IMR-90 (cell line): ENCODE measurements around the gene PTPN7. TPM values are rescaled to one million over a fixed set of nuclear protein-coding genes. Genes with fewer than 3 reads are reported as not detected.

Experiments used
- ATAC-seq: fragments of 200-7000 bp; cut with Tn5 transposase; 2 replicates; pipeline ENCODE4 v1.9.1; 2020; ENCODE audit warnings: low read depth, mild to moderate bottlenecking, moderate library complexity
- BruUV-seq: library from RNA; stranded (reverse); fragments of 400-500 nt; replicated peaks from 2 replicates; lab custom pipeline; 2021; lab: Mats Ljungman, UMichigan
- CTCF ChIA-PET: fragments of 300-600 bp; formaldehyde crosslinking; extraction: SDS; loops from one replicate; lab custom pipeline; 2021; ENCODE audit warnings: antibody characterized with exemption; lab: Yijun Ruan, JAX
- POLR2A ChIA-PET: fragments of 300-600 bp; sonication (Branson Sonifier 250); formaldehyde crosslinking; loops from one replicate; lab custom pipeline; 2022; ENCODE audit warnings: antibody characterized with exemption; ENCODE audit not compliant: unreplicated experiment; lab: Charles Lee
- DNase-seq: peaks from one replicate; pipeline ENCODE4 v3.0.0; 2013
- H2AFZ ChIP-seq: replicated peaks from 2 replicates; pipeline ENCODE3; 2013; ENCODE audit warnings: low read length, mild to moderate bottlenecking; ENCODE audit not compliant: poor library complexity
- H2AK5ac ChIP-seq: 2 replicates; pipeline ENCODE4 v1.6.1; 2013; ENCODE audit warnings: low read depth, low read length, inconsistent platforms
- H2AK9ac ChIP-seq: replicated peaks from 2 replicates; pipeline ENCODE3; 2013; ENCODE audit warnings: mild to moderate bottlenecking, low read depth, low read length, moderate library complexity; ENCODE audit not compliant: poor library complexity
- H2BK120ac ChIP-seq: 2 replicates; pipeline ENCODE4 v1.6.1; 2013; ENCODE audit warnings: low read depth, low read length, inconsistent platforms
- H2BK15ac ChIP-seq: 3 replicates; pipeline ENCODE4 v1.6.1; 2013; ENCODE audit warnings: low read depth, low read length, inconsistent platforms
- H2BK20ac ChIP-seq: 2 replicates; pipeline ENCODE4 v1.6.1; 2013; ENCODE audit warnings: low read depth, mild to moderate bottlenecking, inconsistent platforms, low read length, moderate library complexity
- H2BK5ac ChIP-seq: 2 replicates; pipeline ENCODE4 v1.6.1; 2013; ENCODE audit warnings: mild to moderate bottlenecking, low read depth, low read length, inconsistent platforms; ENCODE audit not compliant: poor library complexity, severe bottlenecking
- H3K14ac ChIP-seq: replicated peaks from 2 replicates; pipeline ENCODE4 v1.6.1; 2013; ENCODE audit warnings: low read depth, low read length, inconsistent platforms
- H3K18ac ChIP-seq: 2 replicates; pipeline ENCODE4 v1.6.1; 2013; ENCODE audit warnings: low read depth, low read length, control low read depth
- H3K23ac ChIP-seq: 2 replicates; pipeline ENCODE4 v1.6.1; 2013; ENCODE audit warnings: low read depth, low read length, inconsistent platforms
- H3K27ac ChIP-seq: 2 replicates; pipeline ENCODE4 v1.5.1; 2013; ENCODE audit warnings: mild to moderate bottlenecking, control low read depth, low read length; ENCODE audit not compliant: insufficient read depth
- H3K27me3 ChIP-seq: 2 replicates; pipeline ENCODE4 v1.6.1; 2013; ENCODE audit warnings: low read length; ENCODE audit not compliant: control insufficient read depth, insufficient read depth
- H3K36me3 ChIP-seq: 2 replicates; pipeline ENCODE4 v1.6.1; 2013; ENCODE audit warnings: low read length, mixed read lengths; ENCODE audit not compliant: control insufficient read depth, insufficient read depth
- H3K4ac ChIP-seq: 2 replicates; pipeline ENCODE4 v1.6.1; 2013; ENCODE audit warnings: low read depth, low read length, inconsistent platforms
- H3K4me1 ChIP-seq: 2 replicates; pipeline ENCODE4 v1.6.1; 2013; ENCODE audit warnings: low read length, mixed read lengths; ENCODE audit not compliant: control insufficient read depth, insufficient read depth
- H3K4me2 ChIP-seq: 2 replicates; pipeline ENCODE4 v1.6.1; 2013; ENCODE audit warnings: low read depth, mild to moderate bottlenecking, control low read depth, low read length, moderate library complexity
- H3K4me3 ChIP-seq: 2 replicates; pipeline ENCODE4 v1.5.1; 2013; ENCODE audit warnings: low read depth, mild to moderate bottlenecking, control low read depth, low read length, moderate library complexity; ENCODE audit not compliant: insufficient read depth
- H3K56ac ChIP-seq: 2 replicates; pipeline ENCODE4 v1.6.1; 2013; ENCODE audit warnings: low read length, inconsistent platforms; ENCODE audit not compliant: insufficient read depth; ENCODE audit errors: extremely low read depth
- H3K79me1 ChIP-seq, 2 experiments: 2 replicates each; pipeline ENCODE4 v1.6.1; 2013; ENCODE audit warnings: low read length in 2 of 2, inconsistent platforms in 1 of 2, low read depth in 1 of 2
- H3K9ac ChIP-seq: 2 replicates; pipeline ENCODE4 v1.6.1; 2013; ENCODE audit warnings: low read depth, low read length, control low read depth
- H3K9me1 ChIP-seq: 2 replicates; pipeline ENCODE4 v1.6.1; 2013; ENCODE audit warnings: low read length, inconsistent platforms; ENCODE audit not compliant: insufficient read depth
- H3K9me3 ChIP-seq: 2 replicates; pipeline ENCODE4 v1.6.1; 2013; ENCODE audit warnings: low read length; ENCODE audit not compliant: control insufficient read depth, insufficient read depth
- H4K20me1 ChIP-seq: 2 replicates; pipeline ENCODE4 v1.6.1; 2013; ENCODE audit warnings: low read length, inconsistent platforms; ENCODE audit not compliant: insufficient read depth
- H4K5ac ChIP-seq: 2 replicates; pipeline ENCODE4 v1.6.1; 2013; ENCODE audit warnings: mild to moderate bottlenecking, low read depth, low read length, control low read depth
- H4K8ac ChIP-seq, 2 experiments: 2 replicates each; pipeline ENCODE4 v1.6.1; 2013; ENCODE audit warnings: low read depth in 2 of 2, low read length in 2 of 2, control low read depth in 1 of 2, inconsistent platforms in 1 of 2
- H4K91ac ChIP-seq: 2 replicates; pipeline ENCODE4 v1.6.1; 2013; ENCODE audit warnings: low read depth, low read length, inconsistent platforms; ENCODE audit not compliant: insufficient read depth
- BHLHE40 ChIP-seq: fragments of 150-350 bp; IDR thresholded peaks from 2 replicates; pipeline ENCODE4 v1.6.1; 2016; ENCODE audit warnings: mild to moderate bottlenecking, low read depth, low read length
- CEBPB ChIP-seq: IDR thresholded peaks from 2 replicates; pipeline ENCODE4 v1.6.1; 2012; ENCODE audit warnings: low read depth, low read length, improper control_type of control experiment
- CHD1 ChIP-seq: IDR thresholded peaks from 2 replicates; pipeline ENCODE4 v1.6.1; 2012; ENCODE audit warnings: low read depth, low read length, improper control_type of control experiment
- FOS ChIP-seq: fragments of 150-350 bp; IDR thresholded peaks from 2 replicates; pipeline ENCODE4 v1.6.1; 2016; ENCODE audit warnings: low read depth, low read length
- MAFK ChIP-seq: IDR thresholded peaks from 2 replicates; pipeline ENCODE4 v1.6.1; 2012; ENCODE audit warnings: low read depth, low read length, improper control_type of control experiment
- MAZ ChIP-seq: IDR thresholded peaks from 2 replicates; pipeline ENCODE4 v1.6.1; 2012; ENCODE audit warnings: low read depth, mild to moderate bottlenecking, low read length, improper control_type of control experiment, moderate library complexity, borderline replicate concordance
- MXI1 ChIP-seq: IDR thresholded peaks from 2 replicates; pipeline ENCODE4 v1.6.1; 2012; ENCODE audit warnings: low read depth, mild to moderate bottlenecking, low read length, moderate library complexity, borderline replicate concordance
- NFE2L2 ChIP-seq: fragments of 150-350 bp; IDR thresholded peaks from 2 replicates; pipeline ENCODE4 v1.6.1; 2016; ENCODE audit warnings: low read depth, mild to moderate bottlenecking, low read length
- POLR2A ChIP-seq: IDR thresholded peaks from 2 replicates; pipeline ENCODE4 v1.6.1; 2012; ENCODE audit warnings: mild to moderate bottlenecking, low read depth, low read length
- RAD21 ChIP-seq: IDR thresholded peaks from 2 replicates; pipeline ENCODE4 v1.6.1; 2012; ENCODE audit warnings: low read length, improper control_type of control experiment
- RCOR1 ChIP-seq: IDR thresholded peaks from 2 replicates; pipeline ENCODE4 v1.6.1; 2012; ENCODE audit warnings: mild to moderate bottlenecking, low read length, improper control_type of control experiment; ENCODE audit not compliant: insufficient replicate concordance
- RFX5 ChIP-seq: IDR thresholded peaks from 2 replicates; pipeline ENCODE4 v1.8.0; 2012; ENCODE audit warnings: low read depth, mild to moderate bottlenecking, low read length, moderate library complexity
- SMC3 ChIP-seq: fragments of 150-350 bp; IDR thresholded peaks from 2 replicates; pipeline ENCODE4 v1.6.1; 2016; ENCODE audit warnings: low read depth, mild to moderate bottlenecking, antibody characterized with exemption, low read length, moderate library complexity
- WGBS, 2 experiments: methylation state at CpG; one replicate each; pipeline versions ENCODE4 v1.1.5 to v1.1.7; 2013; ENCODE audit warnings: missing lambda C conversion rate in 2 of 2; ENCODE audit not compliant: insufficient read length in 1 of 2; ENCODE audit errors: extremely low coverage in 2 of 2; 5-methylcytosine and 5-hydroxymethylcytosine counted together
- dilution Hi-C: fragments of 300-500 bp; cut with HindIII; formaldehyde crosslinking; loops from one replicate; pipeline ENCODE4 v1.14.3; 2018; ENCODE audit warnings: low sequenced_read_pairs; ENCODE audit not compliant: unreplicated experiment
- in situ Hi-C: fragments of 300-500 bp; cut with MboI; formaldehyde crosslinking; loops from 3 replicates; pipeline ENCODE4 v1.14.3; 2019; ENCODE audit warnings: low sequenced_read_pairs, inconsistent platforms, mixed read lengths
- intact Hi-C: fragments of 100-400 bp; cut with micrococcal nuclease; formaldehyde crosslinking; loops from 2 replicates; pipeline ENCODE4 v1.10.0; 2022
- polyA plus RNA-seq, 3 experiments: library from polyadenylated mRNA; depleted of rRNA; stranded (reverse); fragments of >200 nt; gene quantifications; 2 replicates each; pipeline ENCODE4 v1.2.3, GENCODE V29; 2012; ENCODE audit warnings: low replicate concordance in 1 of 3
- total RNA-seq: library from RNA; depleted of rRNA; stranded (reverse); fragments of >200 nt; gene quantifications from 2 replicates; pipeline ENCODE4 v1.2.3, GENCODE V29; 2012
- TF ChIP-seq, protein P1 (sequence below): fragments of 150-350 bp; IDR thresholded peaks from 2 replicates; pipeline ENCODE4 v1.6.1; 2016; ENCODE audit warnings: low read depth, mild to moderate bottlenecking, low read length, moderate library complexity, borderline replicate concordance
- TF ChIP-seq, protein P2 (sequence below): conservative IDR thresholded peaks from 2 replicates; pipeline ENCODE4 v1.5.1; 2012; ENCODE audit warnings: mild to moderate bottlenecking, low read depth, low read length, improper control_type of control experiment
- TF ChIP-seq, protein P3 (sequence below): fragments of 150-350 bp; IDR thresholded peaks from 2 replicates; pipeline ENCODE4 v1.6.1; 2017; ENCODE audit warnings: mild to moderate bottlenecking, antibody characterized with exemption, low read length, low read depth

The PTPN7 gene
- total and polyA plus RNA-seq, 2 of the 4 experiments (the other 2 are of a cell fraction): 0.05 TPM; not detected in 1

DNA sequence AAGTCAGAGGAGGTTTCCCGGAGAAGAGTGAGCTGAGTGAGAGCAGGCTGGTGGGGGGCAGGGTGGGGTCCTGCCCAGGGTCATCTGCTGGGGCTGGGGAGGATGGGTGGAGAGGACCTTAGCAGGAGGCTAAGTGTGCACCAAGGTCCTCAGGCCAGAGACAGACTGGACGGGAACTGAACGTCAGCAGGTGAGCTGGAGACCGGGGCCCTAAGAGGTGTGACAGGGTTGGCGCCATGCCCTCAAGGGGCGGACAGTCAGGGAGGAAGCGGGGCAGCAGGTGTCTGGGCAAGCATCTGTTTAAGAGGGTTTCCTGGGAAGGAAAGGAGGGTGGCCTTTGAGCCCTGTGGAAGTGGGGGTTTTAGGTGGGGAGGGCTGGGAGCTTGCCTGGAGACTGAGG is 13.6 kb upstream of the PTPN7 start:
- no peak overlapping the region for H2AK5ac ChIP-seq
- WGBS, 2 experiments: 80% methylated on average over 5 of the region's 7 CpGs; no CpG with 5 or more reads in 1 of the 2 experiments
- no peak overlapping the region for H3K4me2 ChIP-seq
- ChIA-PET POLR2A (no interaction called here), CTCF (no interaction called here)
- H4K20me1 ChIP-seq: no peaks in the 10 kb centered on the region
- no peak overlapping the region for H2BK120ac ChIP-seq
- H3K4me3 ChIP-seq: no peak overlapping the region
- H3K14ac ChIP-seq: no peak overlapping the region
- in situ Hi-C loops (no loop called here), intact Hi-C loops (no loop called here), dilution Hi-C loops (no loop called here)
- H3K4ac ChIP-seq: no peak overlapping the region
- peaks cover 35% of the 10 kb centered on the region for H3K27me3 ChIP-seq
- no peak overlapping the region for H2AK9ac ChIP-seq
- no peak overlapping the region for H2BK5ac ChIP-seq
- H3K9me3 ChIP-seq: no peaks in the 10 kb centered on the region
- H2BK15ac ChIP-seq: no peak overlapping the region
- H3K79me1 ChIP-seq: no peaks in the 10 kb centered on the region
- no peak overlapping the region for H4K91ac ChIP-seq
- H3K23ac ChIP-seq: no peak overlapping the region
- H3K9ac ChIP-seq: no peak overlapping the region
- no peak overlapping the region for H3K56ac ChIP-seq
- H2AFZ ChIP-seq: no peak overlapping the region
- BruUV-seq: no TSS peak
- no peaks in the 10 kb centered on the region for H3K9me1 ChIP-seq
- no peak overlapping the region for H4K8ac ChIP-seq
- no peak overlapping the region for H3K18ac ChIP-seq
- H4K5ac ChIP-seq: no peak overlapping the region
- H3K27ac ChIP-seq: no peak overlapping the region
- H2BK20ac ChIP-seq: no peak overlapping the region
- ATAC-seq (no peak), DNase-seq (no peak)
- H3K4me1 ChIP-seq: no peaks in the 10 kb centered on the region
- TF ChIP-seq SMC3 (no peak), MXI1 (no peak), BHLHE40 (no peak), MAFK (no peak), RFX5 (no peak), CHD1 (no peak), RCOR1 (no peak), MAZ (no peak), RAD21 (no peak), NFE2L2 (no peak), CEBPB (no peak), POLR2A (no peak), FOS (no peak)
- TF ChIP-seq, protein P1, sequence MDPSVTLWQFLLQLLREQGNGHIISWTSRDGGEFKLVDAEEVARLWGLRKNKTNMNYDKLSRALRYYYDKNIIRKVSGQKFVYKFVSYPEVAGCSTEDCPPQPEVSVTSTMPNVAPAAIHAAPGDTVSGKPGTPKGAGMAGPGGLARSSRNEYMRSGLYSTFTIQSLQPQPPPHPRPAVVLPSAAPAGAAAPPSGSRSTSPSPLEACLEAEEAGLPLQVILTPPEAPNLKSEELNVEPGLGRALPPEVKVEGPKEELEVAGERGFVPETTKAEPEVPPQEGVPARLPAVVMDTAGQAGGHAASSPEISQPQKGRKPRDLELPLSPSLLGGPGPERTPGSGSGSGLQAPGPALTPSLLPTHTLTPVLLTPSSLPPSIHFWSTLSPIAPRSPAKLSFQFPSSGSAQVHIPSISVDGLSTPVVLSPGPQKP: no peak
- TF ChIP-seq, protein P2, sequence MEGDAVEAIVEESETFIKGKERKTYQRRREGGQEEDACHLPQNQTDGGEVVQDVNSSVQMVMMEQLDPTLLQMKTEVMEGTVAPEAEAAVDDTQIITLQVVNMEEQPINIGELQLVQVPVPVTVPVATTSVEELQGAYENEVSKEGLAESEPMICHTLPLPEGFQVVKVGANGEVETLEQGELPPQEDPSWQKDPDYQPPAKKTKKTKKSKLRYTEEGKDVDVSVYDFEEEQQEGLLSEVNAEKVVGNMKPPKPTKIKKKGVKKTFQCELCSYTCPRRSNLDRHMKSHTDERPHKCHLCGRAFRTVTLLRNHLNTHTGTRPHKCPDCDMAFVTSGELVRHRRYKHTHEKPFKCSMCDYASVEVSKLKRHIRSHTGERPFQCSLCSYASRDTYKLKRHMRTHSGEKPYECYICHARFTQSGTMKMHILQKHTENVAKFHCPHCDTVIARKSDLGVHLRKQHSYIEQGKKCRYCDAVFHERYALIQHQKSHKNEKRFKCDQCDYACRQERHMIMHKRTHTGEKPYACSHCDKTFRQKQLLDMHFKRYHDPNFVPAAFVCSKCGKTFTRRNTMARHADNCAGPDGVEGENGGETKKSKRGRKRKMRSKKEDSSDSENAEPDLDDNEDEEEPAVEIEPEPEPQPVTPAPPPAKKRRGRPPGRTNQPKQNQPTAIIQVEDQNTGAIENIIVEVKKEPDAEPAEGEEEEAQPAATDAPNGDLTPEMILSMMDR: no peak
- TF ChIP-seq, protein P3, sequence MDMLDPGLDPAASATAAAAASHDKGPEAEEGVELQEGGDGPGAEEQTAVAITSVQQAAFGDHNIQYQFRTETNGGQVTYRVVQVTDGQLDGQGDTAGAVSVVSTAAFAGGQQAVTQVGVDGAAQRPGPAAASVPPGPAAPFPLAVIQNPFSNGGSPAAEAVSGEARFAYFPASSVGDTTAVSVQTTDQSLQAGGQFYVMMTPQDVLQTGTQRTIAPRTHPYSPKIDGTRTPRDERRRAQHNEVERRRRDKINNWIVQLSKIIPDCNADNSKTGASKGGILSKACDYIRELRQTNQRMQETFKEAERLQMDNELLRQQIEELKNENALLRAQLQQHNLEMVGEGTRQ: no peak
- no peaks in the 10 kb centered on the region for H3K36me3 ChIP-seq
